GM12864 (cell line): ENCODE measurements around the gene DYNC1I2.
A peak's percentile ranks its signal among the peaks of the same experiment; 100 is the strongest.

Experiments used
- DNase-seq: peaks from one replicate; pipeline ENCODE4 v3.0.0-alpha.2; 2011; ENCODE audit warnings: low read depth
- H3K4me3 ChIP-seq: 2 replicates; pipeline ENCODE4 v1.5.1; 2011; ENCODE audit warnings: mild to moderate bottlenecking, low read depth, low read length, control low read depth
- TF ChIP-seq, protein P1 (sequence below): IDR thresholded peaks from 2 replicates; pipeline ENCODE4 v1.5.1; 2011; ENCODE audit warnings: low read depth, mild to moderate bottlenecking, moderate library complexity, low read length, control low read depth, inconsistent platforms; ENCODE audit errors: missing control alignments

The DYNC1I2 gene

DNA sequence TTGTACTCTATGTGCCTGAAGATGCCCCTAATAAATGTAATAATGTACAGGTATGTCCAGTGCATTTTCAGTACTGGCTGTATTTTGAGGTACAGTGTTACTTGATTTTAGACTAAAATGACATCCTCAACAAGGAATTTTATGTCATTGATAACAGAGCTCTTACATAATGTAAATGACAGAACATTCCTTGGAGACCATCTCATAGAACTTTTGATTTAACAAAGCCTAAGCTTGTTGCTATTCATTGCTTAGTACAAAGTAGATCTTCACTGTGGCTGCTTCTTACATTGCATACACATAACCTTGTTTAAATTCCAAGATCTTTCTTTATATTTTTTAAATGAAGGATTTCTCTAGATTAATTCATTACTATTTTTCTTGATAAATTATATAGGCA, 24.1 kb downstream of the DYNC1I2 start:
- TF ChIP-seq, protein P1, sequence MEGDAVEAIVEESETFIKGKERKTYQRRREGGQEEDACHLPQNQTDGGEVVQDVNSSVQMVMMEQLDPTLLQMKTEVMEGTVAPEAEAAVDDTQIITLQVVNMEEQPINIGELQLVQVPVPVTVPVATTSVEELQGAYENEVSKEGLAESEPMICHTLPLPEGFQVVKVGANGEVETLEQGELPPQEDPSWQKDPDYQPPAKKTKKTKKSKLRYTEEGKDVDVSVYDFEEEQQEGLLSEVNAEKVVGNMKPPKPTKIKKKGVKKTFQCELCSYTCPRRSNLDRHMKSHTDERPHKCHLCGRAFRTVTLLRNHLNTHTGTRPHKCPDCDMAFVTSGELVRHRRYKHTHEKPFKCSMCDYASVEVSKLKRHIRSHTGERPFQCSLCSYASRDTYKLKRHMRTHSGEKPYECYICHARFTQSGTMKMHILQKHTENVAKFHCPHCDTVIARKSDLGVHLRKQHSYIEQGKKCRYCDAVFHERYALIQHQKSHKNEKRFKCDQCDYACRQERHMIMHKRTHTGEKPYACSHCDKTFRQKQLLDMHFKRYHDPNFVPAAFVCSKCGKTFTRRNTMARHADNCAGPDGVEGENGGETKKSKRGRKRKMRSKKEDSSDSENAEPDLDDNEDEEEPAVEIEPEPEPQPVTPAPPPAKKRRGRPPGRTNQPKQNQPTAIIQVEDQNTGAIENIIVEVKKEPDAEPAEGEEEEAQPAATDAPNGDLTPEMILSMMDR = no peak
- H3K4me3 ChIP-seq = no peak overlapping the region
- DNase-seq = no peak

DNA sequence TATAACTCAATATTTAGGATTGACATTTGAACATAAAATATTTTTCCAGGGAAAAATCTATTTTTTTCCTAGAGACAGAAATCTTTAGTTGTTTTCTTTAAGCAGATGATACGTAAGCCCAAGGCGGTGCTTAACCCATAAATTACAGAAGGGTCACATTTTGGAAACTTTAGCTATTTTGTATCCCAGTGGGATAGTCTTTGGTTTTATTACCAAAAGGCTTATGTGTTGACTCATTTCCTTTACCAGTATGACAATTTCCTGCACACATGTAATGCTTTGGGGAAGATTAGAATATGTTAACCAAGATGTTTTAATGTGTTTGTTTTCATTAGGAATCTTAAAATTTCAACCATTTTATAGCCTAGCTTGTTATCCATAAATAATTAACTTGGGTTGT, 24.8 kb downstream of the DYNC1I2 start:
- DNase-seq = no peak
- no peak overlapping the region for H3K4me3 ChIP-seq
- TF ChIP-seq, protein P1 = no peak

DNA sequence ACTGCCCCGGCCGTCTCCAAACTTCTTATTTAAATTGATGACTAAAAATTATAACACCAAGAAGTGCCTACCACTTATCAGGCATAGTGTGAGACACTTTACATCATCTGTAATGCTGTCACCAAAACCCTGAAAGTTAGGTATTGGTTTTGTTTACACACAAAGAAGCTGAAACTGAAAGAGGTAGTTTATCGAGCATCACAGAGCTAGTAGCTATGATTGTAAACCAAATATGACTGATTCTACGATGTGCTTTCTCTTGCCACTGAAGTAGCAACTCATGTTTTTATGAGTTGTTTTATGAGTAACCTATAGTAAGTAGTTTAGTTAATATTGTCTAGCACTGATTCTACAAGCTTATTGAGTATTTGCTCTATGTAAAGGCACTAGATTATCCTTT, 31.5 kb downstream of the DYNC1I2 start:
- H3K4me3 ChIP-seq = no peak overlapping the region
- DNase-seq = peak; percentile 25
- TF ChIP-seq, protein P1 = no peak

DNA sequence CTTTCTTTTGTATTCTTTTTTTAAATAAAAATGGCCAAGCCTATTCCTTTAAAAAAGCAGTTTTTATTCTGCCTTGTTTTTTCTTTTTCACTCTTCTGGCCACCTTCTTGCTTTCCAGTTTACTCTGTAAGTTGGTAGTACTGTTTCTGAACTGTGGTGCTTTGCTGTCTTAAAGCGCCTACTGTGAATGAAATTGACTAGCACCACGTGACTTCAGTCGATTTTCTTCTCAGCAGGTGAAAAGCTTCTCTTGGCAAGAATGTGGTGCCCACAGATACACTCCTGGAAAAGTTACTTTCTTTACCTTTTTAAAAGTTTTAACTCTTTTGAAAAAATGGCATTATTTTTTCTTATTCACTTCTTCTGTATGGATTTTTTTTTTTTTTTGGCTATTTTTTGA, 32.4 kb downstream of the DYNC1I2 start:
- no peak for DNase-seq
- TF ChIP-seq, protein P1 = no peak
- no peak overlapping the region for H3K4me3 ChIP-seq

DNA sequence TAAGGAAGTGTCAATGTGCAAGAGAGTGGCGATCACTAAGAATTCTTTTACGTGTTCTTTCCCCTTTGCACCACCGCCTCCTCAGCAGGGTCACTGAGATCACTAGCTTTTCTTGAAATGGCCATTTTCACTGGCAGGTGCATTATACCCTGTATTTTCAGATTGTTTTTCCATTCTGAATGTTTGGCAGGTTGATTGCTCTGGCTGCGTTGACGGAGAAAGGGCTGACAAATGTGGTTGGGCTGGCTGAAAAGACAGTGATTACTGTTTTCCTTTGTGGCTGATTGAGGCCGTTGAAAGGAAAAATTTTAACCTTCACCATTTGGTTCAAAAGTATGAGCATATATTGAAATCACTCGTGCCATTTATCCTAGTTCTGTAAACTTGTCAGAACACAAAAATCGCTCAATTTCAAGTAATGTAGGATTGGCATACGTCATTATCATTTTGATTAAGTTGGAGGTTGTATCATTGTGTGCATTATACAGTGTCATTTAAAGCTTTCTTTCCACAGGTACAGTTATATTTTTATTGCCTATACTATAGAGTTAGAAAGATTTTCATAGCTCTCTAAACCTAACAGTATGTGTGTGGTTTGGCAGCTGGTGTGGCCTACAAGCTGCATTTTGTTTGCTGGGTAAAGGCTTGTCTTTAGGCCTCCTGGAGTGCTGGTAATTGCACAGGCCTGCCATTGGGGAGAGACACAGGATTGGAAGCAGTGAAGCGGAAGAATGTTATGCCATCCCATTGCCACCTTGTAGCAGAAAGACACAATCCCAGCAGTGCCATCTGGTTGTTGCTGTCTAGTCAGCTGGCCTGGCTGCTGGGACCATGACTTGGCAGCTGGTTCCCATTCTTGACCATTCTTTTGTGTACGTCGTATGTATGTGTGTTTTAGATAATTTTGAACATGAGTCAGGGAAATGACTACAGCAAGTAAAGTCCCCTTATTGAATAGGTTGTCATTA, 36.7 kb downstream of the DYNC1I2 start:
- DNase-seq = no peak
- no peak overlapping the region for H3K4me3 ChIP-seq
- TF ChIP-seq, protein P1 = no peak

DNA sequence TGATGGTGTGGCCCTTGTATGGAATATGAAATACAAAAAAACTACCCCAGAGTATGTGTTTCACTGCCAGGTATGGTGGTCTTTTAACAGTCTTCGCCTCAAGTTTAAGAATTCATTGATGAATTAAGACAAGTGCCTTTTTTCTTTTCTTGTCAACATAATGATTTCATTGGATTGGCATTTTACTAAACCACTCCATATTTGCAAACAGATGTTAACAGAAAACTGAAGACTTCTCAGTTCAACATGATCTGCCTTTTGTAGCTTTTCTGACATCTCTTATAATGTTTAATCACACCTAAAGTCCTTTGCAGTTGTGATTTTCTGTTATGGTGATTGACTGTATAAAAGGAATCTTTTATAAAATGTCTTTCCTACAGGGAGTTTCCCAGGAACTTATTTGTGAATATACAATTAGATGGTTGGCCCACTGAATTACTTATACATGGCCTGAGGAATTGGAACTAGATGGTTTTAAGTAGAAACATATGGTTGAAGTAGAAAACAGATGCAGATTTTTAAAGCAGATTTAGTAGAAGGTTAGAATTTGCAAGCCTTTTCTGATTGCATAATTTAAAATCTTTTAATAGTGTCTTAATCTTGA, 39.7 kb downstream of the DYNC1I2 start:
- TF ChIP-seq, protein P1 = no peak
- no peak for DNase-seq
- no peak overlapping the region for H3K4me3 ChIP-seq
